Activated CD4-positive, alpha-beta T cell treated with anti-CD3 and anti-CD28 coated beads, Interleukin-2, amount 50 U/mL, for 16 hours (primary cell): ENCODE results near the gene THRB.
"Not testable (repeated sequence)": the region's sequence is repeated elsewhere in the genome, so short reads cannot be mapped to it uniquely, and the experiment has no call there.

Experiments used
- DNase-seq: peaks from one replicate; pipeline ENCODE4 v3.0.0-alpha.2; 2020

The THRB gene

DNA sequence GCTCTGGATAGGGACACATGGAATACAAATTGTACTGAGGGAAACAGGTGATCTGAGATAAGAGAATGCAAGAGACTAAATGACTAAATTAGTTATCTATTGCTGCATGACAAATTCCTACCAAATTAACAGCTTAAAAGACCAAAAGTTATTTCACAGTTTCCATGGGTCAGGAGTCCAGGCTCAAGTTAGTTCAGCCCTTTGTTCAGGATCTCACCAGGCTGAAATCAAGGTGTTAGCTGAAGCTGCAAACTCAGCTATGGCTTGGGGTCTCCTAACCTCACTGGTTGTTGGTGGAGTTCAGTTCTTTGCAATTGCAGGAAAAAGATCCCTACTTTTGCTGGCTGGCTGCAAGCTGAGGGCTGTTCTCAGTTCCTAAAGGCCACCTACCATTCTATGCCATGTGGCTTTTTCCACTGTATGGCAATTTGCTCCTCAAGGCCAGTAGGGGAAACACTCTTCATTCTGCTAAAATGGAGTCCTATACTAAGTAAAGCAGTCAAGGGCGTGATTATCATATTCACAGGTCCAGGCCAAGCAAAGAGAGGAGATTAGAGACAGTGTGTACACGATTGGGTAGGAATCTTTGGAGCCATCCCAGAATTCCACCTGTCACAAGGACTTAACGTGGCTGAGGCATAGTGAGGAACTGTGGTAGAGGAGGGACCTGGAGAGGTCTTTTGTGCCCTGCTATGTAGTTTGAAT is 53.7 kb downstream of the THRB start:
- DNase-seq: no peak

- no peak for DNase-seq
Measured at GRCh38 chr3:24439021-24439420, 55.6 kb downstream of the THRB start.

GRCh38 chr3:24437326-24437725 is 57.3 kb downstream of the THRB start:
- DNase-seq: no peak

DNA sequence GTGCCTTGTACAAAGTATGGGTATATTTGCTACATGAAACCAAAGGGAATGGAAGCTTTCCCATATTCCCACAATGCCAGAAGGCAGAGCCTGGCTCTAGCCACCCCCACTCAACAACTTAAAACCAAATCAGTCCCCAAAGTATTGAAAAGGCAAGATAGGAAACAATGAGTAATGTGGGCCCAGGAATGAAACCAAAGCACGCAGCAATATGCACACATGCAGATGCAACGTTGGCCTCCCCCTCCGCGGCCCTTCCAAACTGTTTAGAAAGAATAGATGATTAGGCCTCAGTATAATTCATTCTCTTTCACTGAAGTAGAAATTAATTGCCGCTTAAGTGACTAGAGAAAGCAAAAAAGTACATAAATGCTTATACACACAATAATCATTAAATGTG is 59.1 kb downstream of the THRB start:
- no peak for DNase-seq

DNA sequence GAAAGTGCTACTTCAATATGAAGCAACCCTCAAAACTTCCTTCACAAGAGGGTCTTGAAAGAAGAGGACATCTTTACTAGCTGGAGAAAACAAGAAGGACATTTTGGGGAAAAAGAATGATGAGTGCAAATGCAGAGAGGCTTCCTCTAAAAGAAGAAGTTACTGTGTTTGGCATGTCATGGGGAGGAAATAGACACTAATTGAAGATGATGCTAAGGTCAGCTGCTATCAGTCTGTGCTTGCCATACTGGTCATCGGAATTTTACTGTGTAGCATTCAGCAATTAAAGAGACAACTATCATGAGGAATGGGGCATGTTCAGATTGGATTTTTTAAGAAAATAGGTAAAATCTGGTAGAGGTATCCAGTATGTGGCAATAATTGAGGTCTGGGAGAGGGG is 60.0 kb downstream of the THRB start:
- no peak for DNase-seq

- no peak for DNase-seq
Measured at GRCh38 chr3:24433838-24434591, 60.6 kb downstream of the THRB start.

- DNase-seq: no peak
Measured at GRCh38 chr3:24432989-24433388, 61.7 kb downstream of the THRB start.

DNA sequence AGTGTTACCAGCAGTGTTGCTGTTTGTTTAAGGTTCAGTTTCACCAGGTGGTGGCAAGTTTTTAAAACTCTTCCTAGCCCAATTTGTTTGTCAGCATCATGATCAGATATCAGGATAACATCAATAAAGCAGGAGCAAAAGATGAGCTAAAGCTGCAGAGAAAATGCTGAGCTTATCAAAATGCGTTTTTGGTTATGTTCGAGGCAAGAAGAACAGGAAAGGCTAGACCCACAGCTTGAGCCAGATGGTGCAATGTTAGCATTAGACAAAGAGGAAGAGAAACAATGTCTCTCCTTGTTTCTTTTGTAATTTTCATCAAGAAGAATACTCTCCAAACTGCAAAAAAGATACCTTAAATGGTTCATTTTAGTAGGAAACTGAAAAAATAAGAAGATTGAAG is 66.2 kb downstream of the THRB start:
- DNase-seq: no peak

GRCh38 chr3:24426896-24427295 is 67.8 kb downstream of the THRB start:
- no peak for DNase-seq

DNA sequence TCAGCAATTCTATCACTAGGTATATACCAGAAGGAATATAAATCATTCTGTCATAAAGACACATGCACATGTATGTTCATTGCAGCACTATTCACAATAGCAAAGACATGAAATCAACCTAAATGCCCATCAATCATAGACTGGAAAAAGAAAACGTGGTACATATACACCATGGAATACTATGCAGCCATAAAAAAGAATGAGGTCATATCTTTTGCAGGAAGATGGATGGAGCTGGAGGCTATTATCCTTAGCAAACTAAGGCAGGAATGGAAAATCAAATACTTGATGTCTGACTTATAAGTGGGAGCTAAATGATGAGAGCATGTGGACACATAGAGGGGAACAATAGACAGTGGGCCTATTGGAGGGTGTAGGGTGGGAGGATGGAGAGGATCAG is 73.8 kb downstream of the THRB start:
- DNase-seq: not testable (repeated sequence)

DNA sequence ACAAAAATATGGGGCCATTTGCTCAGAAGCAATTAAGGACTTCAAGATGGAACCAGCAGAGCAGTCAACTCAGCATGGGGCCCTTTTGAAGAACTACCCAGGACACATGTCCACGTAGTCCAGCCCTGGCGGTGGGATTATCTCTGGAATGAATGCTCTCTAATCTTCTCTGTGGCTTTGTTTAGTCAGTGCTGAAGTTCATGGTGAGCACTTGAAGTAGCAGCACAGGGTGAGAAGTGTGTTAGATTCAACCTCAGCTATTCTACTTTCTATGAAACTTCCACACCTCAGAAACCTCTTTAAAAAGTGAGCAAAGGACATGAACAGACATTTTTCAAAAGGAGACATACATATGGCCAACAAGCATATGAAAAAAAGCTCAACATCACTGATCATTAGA is 74.4 kb downstream of the THRB start:
- no peak for DNase-seq

DNA sequence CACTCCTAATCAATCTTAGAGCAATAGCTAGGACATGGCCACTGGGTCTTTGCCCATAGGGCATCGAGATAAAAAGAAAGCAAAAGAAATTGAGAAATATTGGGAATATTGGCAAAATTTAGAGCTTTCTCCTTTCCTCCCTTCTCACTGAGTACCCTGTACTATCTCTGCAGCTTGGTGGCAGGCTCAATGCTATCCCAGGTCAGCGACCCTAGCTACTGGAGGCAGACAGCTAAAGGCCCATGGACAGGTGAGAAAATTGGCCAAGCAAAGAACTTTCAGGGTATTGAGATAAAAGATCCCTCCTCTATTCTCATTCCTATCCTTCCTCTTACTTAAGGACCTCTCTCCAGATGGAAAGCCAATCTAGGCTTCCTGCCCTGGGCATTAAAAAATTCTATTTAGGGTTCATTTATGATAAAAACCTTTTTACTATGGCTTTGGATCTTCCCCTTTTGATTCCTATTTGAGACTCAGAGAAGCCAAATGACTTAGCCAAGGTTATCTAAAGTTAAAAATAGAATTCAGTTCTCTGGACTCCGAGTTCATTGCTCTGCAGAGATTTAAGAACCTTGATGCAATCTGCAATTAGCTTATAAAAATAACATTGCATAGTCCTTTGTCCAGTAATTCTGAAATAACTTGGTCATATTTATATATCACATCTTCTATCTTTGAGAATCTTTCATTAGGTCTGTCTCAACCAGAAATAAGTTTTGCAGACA is 75.4 kb downstream of the THRB start:
- DNase-seq: no peak

GRCh38 chr3:24417730-24418129 is 76.9 kb downstream of the THRB start:
- no peak for DNase-seq

GRCh38 chr3:24416224-24416623 is 78.4 kb downstream of the THRB start:
- no peak for DNase-seq

GRCh38 chr3:24415824-24416223 is 78.8 kb downstream of the THRB start:
- DNase-seq: no peak

- DNase-seq: not testable (repeated sequence)
Measured at GRCh38 chr3:24413662-24414061, 81.0 kb downstream of the THRB start.

DNA sequence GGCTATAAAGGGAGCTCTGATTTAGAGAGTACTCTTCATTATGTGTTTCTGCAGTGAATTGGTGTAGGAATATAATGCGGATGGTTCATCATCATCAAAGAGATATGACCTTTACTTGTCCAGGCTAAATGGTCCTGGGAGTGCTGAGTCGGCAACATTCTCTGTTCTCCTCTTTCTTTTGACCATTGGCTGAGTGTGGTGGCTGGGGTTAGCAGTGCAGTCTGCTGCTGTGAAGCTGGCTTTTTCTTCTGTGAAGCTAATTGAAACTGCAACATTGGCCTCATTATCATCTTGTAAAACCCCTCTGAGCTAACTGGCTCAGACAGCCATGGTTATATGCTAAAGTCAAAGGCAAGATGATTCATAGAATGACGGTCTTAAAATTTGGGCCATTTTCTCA is 83.8 kb downstream of the THRB start:
- DNase-seq: no peak

DNA sequence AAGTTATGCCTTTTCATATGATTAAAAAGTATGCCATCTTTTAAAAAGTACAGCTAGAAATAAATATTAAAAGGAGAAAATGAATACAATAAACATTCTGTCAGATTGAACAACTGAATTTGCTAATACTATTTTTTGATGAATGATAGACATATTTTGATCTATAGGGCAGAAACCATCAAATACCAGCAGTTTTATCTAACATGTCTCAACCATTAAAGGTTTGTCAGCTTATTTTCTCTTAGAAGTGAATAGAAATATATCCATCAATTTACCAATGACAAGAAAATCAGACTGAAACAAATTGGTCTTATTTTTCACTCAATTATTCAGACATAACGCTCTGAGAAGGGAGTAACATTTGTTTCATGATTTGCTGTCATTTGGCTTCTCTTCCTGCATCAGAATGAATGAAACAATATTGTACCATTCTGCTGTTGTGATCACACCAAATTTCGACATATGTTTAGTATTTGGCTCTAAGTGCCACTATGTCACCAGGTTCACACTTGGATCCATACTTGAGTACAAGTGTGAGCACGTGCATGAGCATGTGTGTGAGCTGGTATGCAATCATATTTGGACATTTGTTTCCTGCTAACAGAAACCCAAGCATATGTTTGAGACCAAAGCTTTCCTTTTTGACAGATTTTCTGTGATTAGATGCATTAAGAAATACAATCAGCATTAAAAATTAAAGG is 86.5 kb downstream of the THRB start:
- DNase-seq: no peak

GRCh38 chr3:24406900-24407299 is 87.8 kb downstream of the THRB start:
- no peak for DNase-seq

DNA sequence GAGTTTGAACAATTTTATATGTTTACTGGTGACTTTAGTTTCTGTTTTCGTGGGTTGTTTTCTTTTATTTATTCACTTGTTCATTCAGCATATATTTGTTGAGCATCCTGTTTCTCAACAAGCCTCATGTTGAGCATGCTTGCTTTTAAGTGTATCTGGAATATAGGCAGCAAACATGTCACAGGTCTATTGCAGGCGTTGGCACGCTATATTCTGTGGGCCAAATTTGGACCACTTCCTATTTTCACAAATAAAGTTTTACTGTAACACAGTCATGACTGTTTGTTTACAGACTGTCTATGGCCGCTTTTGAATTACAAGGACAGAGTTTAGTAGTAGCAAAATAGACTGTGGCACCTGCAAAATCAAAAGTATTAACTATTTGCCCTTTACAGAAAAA is 89.6 kb downstream of the THRB start:
- no peak for DNase-seq

GRCh38 chr3:24401811-24402185 is 92.9 kb downstream of the THRB start:
- no peak for DNase-seq

DNA sequence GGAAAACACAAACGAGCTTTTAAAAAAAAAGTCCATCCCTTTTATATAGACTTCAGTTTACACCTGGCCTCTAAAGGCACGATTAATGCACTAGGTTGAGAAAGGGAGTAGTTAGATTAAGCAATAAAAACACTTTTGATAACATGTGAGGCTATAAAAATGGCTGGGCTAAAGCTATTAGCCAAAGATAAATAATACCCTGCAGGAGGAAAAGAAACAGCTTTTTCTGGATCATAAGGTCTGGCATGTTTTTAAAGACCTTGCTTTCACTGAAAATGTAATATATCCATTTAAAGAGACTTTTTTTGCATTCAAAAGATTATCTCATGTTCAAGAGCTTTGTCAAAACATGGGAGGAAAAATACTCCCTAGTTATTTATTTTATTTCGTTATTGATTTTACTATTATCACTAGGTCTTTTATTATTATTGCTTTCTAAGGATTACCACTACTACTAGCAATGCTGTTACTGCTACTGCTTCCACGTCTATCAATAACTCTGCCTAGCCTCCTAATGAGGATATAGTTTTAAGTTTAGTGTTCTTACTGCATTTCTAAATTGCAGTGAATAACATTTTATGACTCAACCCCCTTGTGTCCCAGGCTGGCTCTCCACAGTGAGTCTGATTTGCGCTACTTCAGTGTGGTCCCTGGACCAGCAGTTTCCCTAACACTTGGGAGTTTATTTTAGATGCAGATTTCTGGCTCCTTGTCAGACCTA is 93.4 kb downstream of the THRB start:
- DNase-seq: no peak

GRCh38 chr3:24400450-24400849 is 94.2 kb downstream of the THRB start:
- no peak for DNase-seq
